HG02884 (cell line): ENCODE data around the gene FUT2.
"Not testable (repeated sequence)": the region's sequence is repeated elsewhere in the genome, so short reads cannot be mapped to it uniquely, and the experiment has no call there.

Source experiments
- ATAC-seq: cut with Tn5 transposase; IDR thresholded peaks from one replicate; pipeline ENCODE4 v1.9.1; 2021; ENCODE audit warnings: mild to moderate bottlenecking, moderate library complexity; ENCODE audit not compliant: unreplicated experiment

Gene FUT2

GRCh38 chr19:48670699-48671445 lies 24.9 kb upstream of the FUT2 start:
- no peak for ATAC-seq

- no peak for ATAC-seq
Observed at GRCh38 chr19:48671446-48671995, 24.2 kb upstream of the FUT2 start.

GRCh38 chr19:48672994-48673393 lies 22.8 kb upstream of the FUT2 start, which contains the start of gene NTN5:
Gene NTN5 (minus strand): TSS chr19:48673017. CDS start chr19:48670986, 2,031 bp downstream.
- no peak for ATAC-seq

- no peak for ATAC-seq
Observed at GRCh38 chr19:48673436-48674100, 22.2 kb upstream of the FUT2 start.

GRCh38 chr19:48674216-48674809 lies 21.5 kb upstream of the FUT2 start:
- ATAC-seq, result no peak

- ATAC-seq, result no peak
Observed at GRCh38 chr19:48674921-48675824, 20.6 kb upstream of the FUT2 start.

- ATAC-seq, result no peak
Observed at GRCh38 chr19:48676487-48676886, 19.3 kb upstream of the FUT2 start.

GRCh38 chr19:48676887-48677286 lies 18.9 kb upstream of the FUT2 start:
- no peak for ATAC-seq

GRCh38 chr19:48678201-48678600 lies 17.6 kb upstream of the FUT2 start:
- no peak for ATAC-seq

GRCh38 chr19:48680006-48680405 lies 15.8 kb upstream of the FUT2 start:
- ATAC-seq, result not testable (repeated sequence)

- no peak for ATAC-seq
Observed at GRCh38 chr19:48680436-48681126, 15.2 kb upstream of the FUT2 start.

GRCh38 chr19:48681127-48681470 lies 14.7 kb upstream of the FUT2 start:
- ATAC-seq, result no peak

GRCh38 chr19:48683349-48683748 lies 12.4 kb upstream of the FUT2 start:
- ATAC-seq, result no peak

- ATAC-seq, result no peak
Observed at GRCh38 chr19:48685583-48685982, 10.2 kb upstream of the FUT2 start.

- no peak for ATAC-seq
Observed at GRCh38 chr19:48686088-48686487, 9.7 kb upstream of the FUT2 start.

GRCh38 chr19:48686637-48687036 lies 9.1 kb upstream of the FUT2 start:
- not testable (repeated sequence) for ATAC-seq

- no peak for ATAC-seq
Observed at GRCh38 chr19:48687776-48688175, 8.0 kb upstream of the FUT2 start.

- ATAC-seq, result no peak
Observed at GRCh38 chr19:48689449-48689848, 6.3 kb upstream of the FUT2 start.

GRCh38 chr19:48693629-48694028 lies 2.1 kb upstream of the FUT2 start:
- not testable (repeated sequence) for ATAC-seq

GRCh38 chr19:48696353-48697010 lies 711 bp downstream of the FUT2 start:
- no peak for ATAC-seq
